ENCODE data around the gene MACROD2. TPM values are rescaled to one million over a fixed set of nuclear protein-coding genes. Genes with fewer than 3 reads are reported as not detected.

The MACROD2 gene
- total RNA-seq, 1 donor from 2014 or later: 6.7 TPM

- H3K27ac Mint-ChIP-seq: no peak overlapping the region
- no peak for TF ChIP-seq CTCF (conservative IDR thresholded peaks at IDR 0.05)
- no peak overlapping the region for H3K4me3 Mint-ChIP-seq
- H3K27me3 Mint-ChIP-seq: no peaks in the 10 kb centered on the region
- H3K4me1 Mint-ChIP-seq (ENCODE audit: unreplicated experiment): peaks cover 33% of the 10 kb centered on the region
- no peaks in the 10 kb centered on the region for H3K36me3 Mint-ChIP-seq
- peaks cover 3% of the 10 kb centered on the region for H3K9me3 Mint-ChIP-seq
- DNase-seq (ENCODE audit: extremely low spot score, unreplicated experiment): no peak
Observed at GRCh38 chr20:14865731-14866130, 870.4 kb downstream of the MACROD2 start.

- no peaks in the 10 kb centered on the region for H3K36me3 Mint-ChIP-seq
- H3K27me3 Mint-ChIP-seq: no peaks in the 10 kb centered on the region
- no peak for TF ChIP-seq CTCF (conservative IDR thresholded peaks at IDR 0.05)
- H3K4me1 Mint-ChIP-seq (ENCODE audit: unreplicated experiment): peaks cover 26% of the 10 kb centered on the region
- peaks cover 3% of the 10 kb centered on the region for H3K9me3 Mint-ChIP-seq
- no peak overlapping the region for H3K27ac Mint-ChIP-seq
- no peak for DNase-seq (ENCODE audit: extremely low spot score, unreplicated experiment)
- no peak overlapping the region for H3K4me3 Mint-ChIP-seq
Observed at GRCh38 chr20:14866841-14867514, 871.7 kb downstream of the MACROD2 start.

- peaks cover 18% of the 10 kb centered on the region for H3K4me1 Mint-ChIP-seq (ENCODE audit: unreplicated experiment)
- TF ChIP-seq CTCF (conservative IDR thresholded peaks at IDR 0.05): no peak
- no peak overlapping the region for H3K4me3 Mint-ChIP-seq
- peaks cover 15% of the 10 kb centered on the region for H3K9me3 Mint-ChIP-seq
- H3K27me3 Mint-ChIP-seq: no peaks in the 10 kb centered on the region
- no peak for DNase-seq (ENCODE audit: extremely low spot score, unreplicated experiment)
- H3K27ac Mint-ChIP-seq: no peak overlapping the region
- H3K36me3 Mint-ChIP-seq: no peaks in the 10 kb centered on the region
Observed at GRCh38 chr20:14877301-14878028, 882.1 kb downstream of the MACROD2 start.

GRCh38 chr20:14878676-14879019, 883.3 kb downstream of the MACROD2 start:
- peaks cover 17% of the 10 kb centered on the region for H3K9me3 Mint-ChIP-seq
- H3K4me1 Mint-ChIP-seq (ENCODE audit: unreplicated experiment): peaks cover 18% of the 10 kb centered on the region
- no peaks in the 10 kb centered on the region for H3K27me3 Mint-ChIP-seq
- H3K4me3 Mint-ChIP-seq: no peak overlapping the region
- H3K27ac Mint-ChIP-seq: peak overlapping the region; percentile 62
- no peaks in the 10 kb centered on the region for H3K36me3 Mint-ChIP-seq
- TF ChIP-seq CTCF (conservative IDR thresholded peaks at IDR 0.05): no peak
- DNase-seq (ENCODE audit: extremely low spot score, unreplicated experiment): no peak

GRCh38 chr20:14879020-14879697, 883.8 kb downstream of the MACROD2 start:
- H3K27me3 Mint-ChIP-seq: no peaks in the 10 kb centered on the region
- peak overlapping the region; percentile 62 for H3K27ac Mint-ChIP-seq
- H3K36me3 Mint-ChIP-seq: no peaks in the 10 kb centered on the region
- peaks cover 18% of the 10 kb centered on the region for H3K4me1 Mint-ChIP-seq (ENCODE audit: unreplicated experiment)
- DNase-seq (ENCODE audit: extremely low spot score, unreplicated experiment): no peak
- no peak for TF ChIP-seq CTCF (conservative IDR thresholded peaks at IDR 0.05)
- no peak overlapping the region for H3K4me3 Mint-ChIP-seq
- H3K9me3 Mint-ChIP-seq: peaks cover 17% of the 10 kb centered on the region
